GF-D8 (cell line): ENCODE data around the gene AASDH.

Experiments
- DNase-seq: peaks from one replicate; lab custom pipeline; 2025; lab: John Stamatoyannopoulos, UW

Gene AASDH, protein sequence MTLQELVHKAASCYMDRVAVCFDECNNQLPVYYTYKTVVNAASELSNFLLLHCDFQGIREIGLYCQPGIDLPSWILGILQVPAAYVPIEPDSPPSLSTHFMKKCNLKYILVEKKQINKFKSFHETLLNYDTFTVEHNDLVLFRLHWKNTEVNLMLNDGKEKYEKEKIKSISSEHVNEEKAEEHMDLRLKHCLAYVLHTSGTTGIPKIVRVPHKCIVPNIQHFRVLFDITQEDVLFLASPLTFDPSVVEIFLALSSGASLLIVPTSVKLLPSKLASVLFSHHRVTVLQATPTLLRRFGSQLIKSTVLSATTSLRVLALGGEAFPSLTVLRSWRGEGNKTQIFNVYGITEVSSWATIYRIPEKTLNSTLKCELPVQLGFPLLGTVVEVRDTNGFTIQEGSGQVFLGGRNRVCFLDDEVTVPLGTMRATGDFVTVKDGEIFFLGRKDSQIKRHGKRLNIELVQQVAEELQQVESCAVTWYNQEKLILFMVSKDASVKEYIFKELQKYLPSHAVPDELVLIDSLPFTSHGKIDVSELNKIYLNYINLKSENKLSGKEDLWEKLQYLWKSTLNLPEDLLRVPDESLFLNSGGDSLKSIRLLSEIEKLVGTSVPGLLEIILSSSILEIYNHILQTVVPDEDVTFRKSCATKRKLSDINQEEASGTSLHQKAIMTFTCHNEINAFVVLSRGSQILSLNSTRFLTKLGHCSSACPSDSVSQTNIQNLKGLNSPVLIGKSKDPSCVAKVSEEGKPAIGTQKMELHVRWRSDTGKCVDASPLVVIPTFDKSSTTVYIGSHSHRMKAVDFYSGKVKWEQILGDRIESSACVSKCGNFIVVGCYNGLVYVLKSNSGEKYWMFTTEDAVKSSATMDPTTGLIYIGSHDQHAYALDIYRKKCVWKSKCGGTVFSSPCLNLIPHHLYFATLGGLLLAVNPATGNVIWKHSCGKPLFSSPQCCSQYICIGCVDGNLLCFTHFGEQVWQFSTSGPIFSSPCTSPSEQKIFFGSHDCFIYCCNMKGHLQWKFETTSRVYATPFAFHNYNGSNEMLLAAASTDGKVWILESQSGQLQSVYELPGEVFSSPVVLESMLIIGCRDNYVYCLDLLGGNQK

DNA sequence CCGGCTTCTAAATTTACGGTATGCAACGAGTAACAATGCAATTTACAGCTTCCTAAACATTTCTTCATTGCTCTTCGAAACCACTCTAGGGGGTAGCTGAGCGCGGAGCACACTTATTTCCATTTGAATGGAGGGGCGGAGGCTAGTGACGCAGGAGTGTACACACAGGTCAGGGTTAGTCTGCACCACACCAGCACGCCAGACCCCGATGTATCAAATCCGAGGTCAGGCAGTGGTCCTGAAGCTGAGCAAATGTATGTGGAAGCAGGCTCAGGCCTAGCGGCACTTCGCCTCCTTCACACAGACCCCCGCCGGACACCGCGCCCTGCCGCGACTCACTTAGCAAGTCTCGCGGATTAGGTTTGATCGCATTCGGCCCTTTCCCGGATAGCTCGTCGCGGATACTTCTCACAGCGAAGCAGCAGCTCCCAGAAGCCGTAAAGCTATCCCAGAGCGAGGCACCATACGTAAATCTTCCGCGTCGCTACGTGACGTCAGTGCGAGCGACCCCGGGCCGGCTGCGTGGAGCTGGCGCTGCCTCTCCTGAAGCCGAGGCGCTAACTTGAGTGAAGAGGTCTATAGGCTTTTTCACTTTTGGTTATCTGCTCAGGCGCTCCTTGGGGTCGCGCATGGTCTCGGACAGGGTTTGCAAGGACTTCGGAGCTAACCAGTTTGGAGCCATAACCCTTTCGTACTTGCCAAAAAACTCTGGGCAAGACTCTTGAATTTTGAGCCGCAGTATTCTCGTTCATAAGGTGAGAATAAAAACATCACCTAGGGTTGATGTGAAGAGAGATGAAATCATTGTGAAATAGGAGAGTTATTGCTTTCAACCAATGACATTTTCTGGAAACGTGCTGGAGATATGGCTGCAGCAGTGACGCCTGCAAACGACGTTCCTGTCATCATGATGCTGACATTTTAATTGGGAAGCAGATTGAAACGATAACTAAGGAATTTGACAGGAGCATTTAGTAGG lies at the start of gene AASDH:
Gene AASDH, minus strand, starts transcription at position 469 of the 979 bp plus-strand sequence. CDS start 3,192 bp downstream, outside the sequence.
- DNase-seq = peak; percentile 88

DNA sequence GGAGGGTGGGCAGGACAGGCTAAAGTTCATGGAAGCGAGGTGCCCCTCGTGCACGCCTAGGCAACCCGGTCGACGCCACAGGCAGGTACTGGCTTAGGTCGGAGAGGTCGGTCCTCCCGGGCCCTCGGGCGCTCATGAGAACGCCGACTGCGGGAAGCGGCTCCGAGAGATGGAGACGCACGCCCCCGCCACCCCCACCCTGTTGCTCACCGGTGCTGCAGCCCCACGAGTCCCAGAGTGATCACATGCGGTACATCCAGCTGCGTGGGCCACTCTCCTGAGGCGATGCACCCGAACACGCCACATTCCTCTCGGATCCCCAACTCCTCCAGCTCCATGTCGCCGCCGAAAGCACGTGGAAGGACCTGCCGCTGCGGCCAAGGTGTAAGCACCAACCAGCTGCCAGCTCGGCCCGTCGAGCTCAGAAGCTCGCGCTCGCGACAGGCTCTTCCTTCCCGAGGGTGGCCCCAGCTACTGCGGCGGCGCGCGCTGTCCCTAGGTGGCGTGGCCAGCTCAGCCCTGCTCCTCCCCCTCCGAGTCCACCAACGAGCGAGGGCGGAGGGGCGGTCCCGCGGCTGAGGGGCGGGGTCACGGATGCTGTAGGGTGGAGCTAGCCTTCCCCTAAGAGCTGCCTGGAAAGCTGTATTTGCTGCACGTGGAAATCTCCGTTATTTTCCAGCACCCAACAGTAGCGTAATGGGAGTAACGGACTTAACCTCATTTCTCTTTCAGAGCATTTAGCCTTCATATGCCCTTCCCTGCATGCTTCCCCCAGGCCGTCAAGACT lies 48.0 kb upstream of the AASDH start, which contains the start of gene PPAT:
Gene PPAT, minus strand, starts transcription at position 476 of the 787 bp plus-strand sequence. Its CDS starts 138 bp downstream, at position 338.
- peak; percentile 91 for DNase-seq

DNA sequence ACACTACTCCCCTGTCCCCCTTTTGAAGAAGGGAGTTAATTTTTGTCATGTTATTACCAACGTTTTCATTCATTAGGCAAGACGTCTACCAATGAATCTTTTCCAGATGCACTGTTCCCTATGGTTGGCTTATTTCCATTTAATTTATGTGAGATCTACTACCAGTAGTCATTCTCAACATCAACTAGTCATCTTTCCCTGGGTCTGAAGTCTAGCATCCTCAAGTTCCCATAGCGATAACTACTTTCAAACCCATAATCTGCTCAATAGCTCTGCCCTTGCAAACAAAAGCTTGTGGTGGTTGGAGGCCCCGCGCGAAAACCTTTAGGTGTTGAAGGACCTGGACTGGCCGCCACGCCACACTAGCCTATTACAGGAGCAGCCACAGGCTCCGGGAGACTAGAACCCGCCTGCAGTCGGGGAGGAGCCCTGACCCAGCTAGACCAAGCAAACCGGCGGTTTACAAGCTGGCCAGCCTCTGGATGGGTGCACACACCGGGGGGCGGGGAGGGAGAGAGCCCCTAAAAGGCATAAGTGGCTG lies 47.4 kb upstream of the AASDH start:
- peak; percentile 30 for DNase-seq

DNA sequence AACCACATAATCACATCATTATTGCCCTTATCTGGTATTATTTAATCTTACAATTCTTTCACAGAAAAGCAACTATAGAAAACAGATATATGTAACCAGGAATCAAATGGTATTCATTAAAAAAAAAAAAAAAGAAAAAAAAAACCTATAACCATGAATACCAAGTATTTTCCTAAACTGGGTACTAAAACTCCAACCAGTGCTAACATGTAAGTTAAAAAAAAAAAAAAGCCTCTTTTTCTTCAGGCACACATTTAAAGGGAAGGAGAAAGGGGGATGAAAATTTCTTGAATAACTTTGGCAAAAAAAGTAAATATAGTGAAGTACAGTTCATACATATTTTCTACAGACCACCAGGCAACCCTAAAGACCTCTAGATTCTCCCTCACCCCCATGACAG lies 46.0 kb upstream of the AASDH start:
- DNase-seq = no peak

DNA sequence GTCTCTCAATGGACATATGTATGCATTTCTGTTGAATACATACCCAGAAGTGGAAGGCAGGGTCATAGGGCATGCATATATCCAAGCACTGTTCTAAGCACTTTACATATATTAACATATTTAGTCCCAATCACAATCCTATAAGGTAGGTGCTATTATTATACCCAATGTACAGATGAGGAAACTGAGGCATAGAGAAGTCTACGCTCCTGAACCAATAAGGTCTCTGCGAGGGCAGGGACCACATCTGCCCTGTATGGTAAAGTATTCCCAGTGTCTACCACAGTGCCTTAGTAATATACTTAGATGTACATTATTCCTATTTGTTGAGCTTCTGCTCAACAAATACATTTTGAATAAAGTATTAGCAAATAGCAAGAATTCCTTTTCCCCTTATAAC lies 42.9 kb upstream of the AASDH start:
- no peak for DNase-seq

DNA sequence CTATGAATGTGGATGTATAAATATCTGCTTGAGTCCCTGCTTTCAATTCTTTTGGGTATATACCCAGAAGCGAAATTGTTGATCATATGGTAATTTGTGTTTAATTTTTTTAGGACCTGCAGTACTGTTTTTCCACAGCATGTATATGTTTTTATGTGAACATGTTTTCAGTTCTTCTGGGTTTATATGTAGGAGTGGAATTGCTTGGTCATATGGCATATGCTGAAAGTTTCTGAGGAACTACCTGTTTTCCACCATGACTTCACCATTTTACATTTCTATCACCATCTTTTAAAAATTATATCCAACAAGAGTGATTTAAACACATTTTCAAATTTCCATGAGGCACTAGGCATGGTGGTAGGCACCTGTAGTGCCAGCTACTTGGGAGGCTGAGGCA lies 39.9 kb upstream of the AASDH start:
- no peak for DNase-seq

DNA sequence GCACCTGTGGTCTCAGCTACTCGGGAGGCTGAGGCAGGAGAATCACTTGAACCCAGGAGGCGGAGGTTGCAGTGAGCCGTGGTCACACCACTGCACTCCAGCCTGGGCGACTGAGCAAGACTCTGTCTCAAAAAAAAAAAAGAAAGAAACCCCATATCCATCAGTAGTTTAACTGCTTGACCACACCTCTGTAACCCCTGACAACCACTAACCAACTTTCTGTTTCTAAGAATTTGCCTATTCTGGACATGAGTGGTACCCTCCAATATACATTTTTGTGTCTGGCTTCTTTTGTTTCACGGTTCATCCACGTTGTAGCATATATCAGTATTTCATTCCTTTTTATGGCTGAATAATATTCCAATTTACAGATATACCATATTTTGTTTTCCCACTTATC lies 39.0 kb upstream of the AASDH start:
- no peak for DNase-seq

DNA sequence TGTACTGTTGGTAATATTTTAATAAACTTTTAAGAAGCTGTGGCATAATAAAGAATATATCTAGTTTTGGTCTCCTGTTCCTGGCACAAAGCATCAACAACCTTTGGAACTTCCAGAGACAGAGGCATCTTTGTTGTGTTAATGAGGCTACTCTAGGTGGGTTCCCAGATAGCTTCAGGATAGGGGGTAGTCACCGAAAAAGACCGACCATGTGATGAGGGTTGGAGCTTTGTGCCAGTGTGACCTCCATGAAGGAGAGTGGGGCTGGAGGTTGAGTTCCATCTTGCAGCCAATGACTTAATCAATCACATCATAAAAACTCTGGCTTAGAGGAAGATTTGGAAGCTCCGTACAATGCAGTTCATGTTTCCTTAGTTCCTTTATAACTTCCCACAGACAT lies 38.2 kb upstream of the AASDH start:
- no peak for DNase-seq

DNA sequence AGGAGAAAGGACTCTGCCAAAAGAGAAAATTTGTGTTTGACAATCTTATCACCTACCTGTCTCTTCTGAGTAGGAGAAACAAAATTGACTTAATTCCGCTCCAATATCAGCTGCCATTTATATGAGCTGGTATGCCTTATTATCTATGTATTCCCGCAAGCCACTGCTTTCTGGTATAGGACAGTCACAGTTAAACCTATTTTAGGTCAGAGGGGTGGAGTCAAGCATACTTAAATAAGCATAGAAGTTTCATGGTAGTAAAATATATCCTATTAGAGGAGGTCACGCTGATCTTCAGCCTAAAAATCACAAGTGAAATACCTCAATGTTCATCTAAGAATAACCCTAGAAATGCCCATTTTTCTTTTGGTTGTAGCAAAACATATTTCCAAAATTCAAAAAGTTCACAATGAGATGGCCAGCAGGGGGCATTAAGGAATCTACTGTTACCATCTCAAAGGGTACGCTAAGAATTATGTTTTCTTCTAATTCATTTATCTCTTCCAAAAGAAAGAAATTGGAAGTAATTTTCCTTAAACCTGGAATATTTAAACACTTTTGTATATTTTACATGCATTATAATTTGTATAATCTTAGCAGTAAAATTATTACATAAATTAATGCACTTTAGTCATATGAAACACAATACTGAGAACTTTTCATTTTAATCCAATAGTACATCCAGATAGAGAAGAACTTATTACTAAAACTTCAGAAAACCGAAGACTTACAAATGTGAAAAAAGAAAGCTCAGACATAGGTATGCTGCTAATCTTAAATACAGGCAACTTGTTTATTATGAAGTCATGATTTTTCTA lies 37.6 kb upstream of the AASDH start:
- DNase-seq = no peak

DNA sequence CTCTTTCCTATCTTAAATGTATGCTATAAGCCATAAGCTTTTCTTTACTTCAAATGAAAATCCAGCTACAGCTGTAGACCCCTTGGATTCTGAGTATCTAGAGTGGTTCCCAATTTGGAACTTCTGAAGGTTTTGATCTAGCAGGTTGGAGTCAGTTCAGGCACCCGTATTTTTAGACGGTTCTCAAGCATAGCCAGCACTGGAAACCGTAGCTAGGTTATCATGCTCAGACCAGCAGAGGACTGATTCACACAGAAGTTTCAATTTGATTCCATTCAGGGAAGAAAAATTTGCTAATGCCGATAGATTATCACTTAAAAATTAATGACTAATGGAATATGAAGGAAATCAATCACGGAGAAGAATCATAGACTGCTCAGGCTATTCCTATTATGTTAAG lies 36.9 kb upstream of the AASDH start:
- no peak for DNase-seq

DNA sequence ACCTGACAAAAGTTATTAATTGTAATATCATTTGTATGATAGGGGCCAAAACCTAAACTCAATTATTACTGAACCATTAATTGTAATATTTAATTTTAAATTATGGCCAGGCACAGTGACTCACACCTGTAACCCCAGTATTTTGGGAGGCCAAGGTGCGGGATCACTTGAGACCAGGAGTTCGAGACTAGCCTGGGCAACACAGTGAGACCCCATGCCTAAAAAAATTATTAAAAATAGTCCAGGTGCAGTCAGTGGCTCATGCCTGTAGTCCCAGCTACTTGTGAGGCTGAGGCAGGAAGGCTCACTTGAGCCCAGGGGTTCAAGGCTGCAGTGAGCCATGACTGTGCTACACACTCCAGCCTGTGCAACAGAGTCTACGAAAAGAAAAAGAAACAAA lies 30.1 kb upstream of the AASDH start:
- DNase-seq = no peak

DNA sequence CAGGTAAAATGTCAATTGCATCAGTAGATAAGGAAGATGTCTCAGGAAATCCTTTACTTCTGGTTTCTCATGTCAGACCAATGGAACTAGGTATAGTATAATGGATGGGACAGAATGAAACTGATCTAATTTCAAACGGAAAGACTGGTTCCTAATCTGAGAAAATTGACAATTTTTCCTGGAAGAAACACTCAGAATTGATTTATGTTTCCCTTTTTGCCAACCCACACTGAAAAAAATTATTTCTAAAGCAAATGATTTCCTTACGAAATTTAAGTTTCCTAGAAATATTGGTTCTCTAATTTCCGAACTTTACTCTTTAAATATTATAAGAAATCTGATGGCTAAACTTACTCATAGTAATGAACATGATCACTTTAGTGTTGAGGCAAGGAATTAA lies 29.1 kb upstream of the AASDH start:
- DNase-seq = no peak

DNA sequence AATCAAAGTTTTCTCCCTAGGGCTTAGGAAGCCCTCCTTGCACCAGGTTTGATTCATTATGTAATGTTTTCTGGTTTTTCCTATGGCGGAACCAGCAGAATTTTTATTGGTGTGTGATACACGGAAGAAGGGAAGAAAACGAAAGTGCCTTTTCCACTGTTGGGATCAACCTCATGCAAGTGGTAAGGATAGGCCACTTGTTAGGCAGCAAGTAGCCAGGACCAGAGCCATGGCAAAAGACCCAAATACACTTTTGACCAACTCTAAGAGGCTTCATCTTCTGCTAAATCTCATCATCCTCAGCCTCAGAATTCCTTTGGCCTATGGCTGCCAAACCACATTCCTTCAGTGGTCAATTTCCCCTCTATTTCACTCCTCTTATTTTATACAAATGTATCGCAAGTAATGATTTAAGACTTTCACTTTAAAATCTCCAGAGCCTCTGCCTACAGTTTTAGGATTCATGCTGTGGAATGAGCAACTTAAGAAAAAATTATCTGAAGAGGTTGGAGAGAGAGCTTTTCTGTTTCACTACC lies 26.9 kb upstream of the AASDH start:
- DNase-seq = no peak

DNA sequence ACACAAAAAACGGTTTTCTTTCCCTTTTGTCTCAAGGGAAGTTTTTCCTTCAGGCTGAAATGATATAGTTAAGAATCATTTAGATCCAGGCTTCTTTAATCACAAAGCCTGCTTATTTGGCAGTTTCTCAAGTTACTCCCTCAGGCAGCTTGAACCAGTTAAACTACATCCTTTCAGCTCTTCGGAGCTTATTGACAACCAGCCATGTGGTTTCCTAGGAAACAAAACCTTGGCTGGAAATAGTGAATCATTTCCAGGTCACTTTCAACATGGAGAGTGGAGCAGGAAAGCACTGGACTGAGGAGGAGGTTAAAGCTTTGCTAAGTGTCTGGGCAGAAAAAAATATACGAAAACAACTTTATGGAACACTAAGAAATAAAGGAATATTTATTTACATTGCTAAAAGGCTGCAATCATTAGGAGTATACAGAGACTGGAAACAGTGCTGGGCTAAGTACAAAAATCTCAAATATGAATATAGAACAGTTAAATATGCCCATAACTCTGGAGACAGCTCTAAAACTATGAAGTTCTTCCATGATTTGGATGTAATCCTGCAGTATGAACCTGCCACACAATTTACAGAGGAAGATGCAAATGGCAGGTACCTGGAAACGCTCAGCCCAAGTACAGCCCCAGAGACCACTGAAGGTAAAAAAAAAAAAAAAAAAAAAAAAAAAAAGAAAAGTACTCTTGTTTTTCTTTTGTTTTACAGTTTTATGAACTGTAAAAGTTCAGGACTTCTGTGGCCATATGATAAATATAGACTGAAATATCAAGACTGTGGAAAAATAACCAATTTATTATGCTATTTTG lies 23.2 kb upstream of the AASDH start:
- peak; percentile 27 for DNase-seq

DNA sequence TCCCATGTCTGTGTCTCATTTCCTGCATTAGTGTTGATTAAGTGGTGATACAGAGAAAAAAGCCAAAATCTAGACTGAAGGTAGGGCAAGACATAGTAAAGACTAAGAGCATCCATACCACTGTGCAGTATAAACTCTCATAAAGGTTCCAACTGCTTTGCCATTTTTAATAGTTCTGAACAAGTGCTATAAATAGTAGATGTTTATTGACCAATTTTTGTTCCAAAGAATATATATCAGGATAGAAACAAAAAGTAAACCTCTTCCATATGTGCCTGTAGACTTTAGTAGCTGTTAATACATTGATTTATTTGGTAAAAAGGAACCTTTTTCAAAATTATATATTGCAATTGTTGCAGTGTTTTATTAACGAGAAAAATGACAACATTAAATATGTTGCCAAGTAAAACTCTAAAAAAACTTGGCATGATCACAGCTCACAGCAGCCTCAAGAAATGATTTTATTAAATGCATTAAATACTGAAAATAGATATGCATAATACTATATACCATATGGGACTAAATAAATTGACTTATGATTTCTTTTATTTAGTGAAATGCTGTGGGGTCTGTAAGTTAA lies 22.3 kb upstream of the AASDH start:
- no peak for DNase-seq

DNA sequence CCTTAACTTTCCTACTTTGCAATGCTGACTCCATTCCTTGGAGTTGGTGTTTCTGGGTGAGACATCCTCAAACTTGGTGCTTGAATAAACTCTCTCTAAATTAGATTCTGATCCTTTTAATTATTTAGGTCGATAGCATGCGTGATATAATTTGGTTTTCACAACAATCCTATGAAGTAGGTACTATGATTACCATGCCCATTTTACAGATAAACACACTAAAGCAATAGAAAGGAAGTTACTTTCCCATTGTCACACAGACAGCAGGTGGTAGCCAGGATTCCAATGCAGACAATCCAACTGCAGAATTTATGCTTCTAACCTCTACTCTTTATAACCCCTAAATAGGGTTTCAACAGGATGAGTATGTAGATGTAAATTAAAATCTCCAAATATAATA lies 21.7 kb upstream of the AASDH start:
- no peak for DNase-seq

DNA sequence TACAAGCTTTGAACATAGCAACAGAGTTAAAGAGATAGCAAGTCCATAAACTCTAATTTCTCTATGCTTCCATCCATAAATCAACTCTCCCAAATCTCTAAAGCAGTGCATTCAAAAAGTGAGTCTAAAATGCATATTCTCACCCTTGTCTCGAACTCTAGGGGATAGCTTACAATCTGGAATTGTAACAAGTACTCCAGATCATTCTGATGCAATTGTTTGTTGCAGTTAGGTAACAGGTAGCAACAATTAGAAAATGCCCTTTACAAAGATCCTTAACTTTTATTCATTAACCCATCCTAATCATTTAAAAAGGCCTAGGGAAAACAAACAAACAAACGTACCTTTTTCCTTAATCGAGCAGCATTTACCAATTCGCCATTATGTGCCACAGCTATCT lies 18.9 kb upstream of the AASDH start:
- no peak for DNase-seq

DNA sequence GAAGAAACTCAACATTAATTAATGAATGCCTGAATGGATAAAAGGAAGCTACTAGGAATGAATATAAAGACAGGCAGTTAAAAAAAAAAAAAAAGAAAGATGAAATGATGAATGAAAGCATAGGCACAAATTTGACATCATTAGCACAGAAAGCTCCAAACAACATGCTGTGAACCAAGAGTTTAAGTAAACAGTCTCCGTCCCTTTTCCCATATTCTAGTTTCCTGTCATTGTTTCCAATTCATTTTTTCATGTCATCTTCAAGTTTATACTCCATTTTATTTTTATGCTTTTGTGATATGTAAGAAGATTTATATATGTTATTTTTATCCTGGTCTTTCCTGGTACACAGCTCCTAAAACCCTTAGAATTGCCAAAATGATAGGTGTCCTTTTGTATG lies 17.7 kb upstream of the AASDH start:
- DNase-seq = no peak
